ENCODE measurements around the gene KCNK16. TPM values are rescaled to one million over a fixed set of nuclear protein-coding genes. Genes with fewer than 3 reads are reported as not detected.

KCNK16 gene
- total RNA-seq, 2 experiments from 2014 or later, result not detected

DNA sequence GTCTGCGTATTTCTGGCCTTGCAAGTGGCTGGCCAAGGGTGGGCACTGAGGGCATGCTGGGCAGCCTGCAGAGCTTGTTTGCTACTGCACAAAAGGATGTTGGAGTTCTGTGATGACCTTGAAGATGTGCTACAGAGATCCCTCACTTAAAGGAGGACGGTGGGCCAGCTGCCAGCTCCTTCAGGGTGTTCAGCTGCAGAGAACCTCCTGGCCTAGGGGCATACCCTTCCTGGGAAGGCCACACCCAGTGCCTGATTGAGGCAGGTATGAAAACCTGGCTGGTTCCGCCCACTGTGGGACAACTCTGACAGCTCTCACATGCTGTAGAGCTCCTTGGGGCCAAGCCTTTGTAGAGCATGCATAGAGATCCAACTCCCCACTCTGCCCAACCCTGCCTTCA lies 5.2 kb downstream of the KCNK16 start:
- TF ChIP-seq, protein P1, sequence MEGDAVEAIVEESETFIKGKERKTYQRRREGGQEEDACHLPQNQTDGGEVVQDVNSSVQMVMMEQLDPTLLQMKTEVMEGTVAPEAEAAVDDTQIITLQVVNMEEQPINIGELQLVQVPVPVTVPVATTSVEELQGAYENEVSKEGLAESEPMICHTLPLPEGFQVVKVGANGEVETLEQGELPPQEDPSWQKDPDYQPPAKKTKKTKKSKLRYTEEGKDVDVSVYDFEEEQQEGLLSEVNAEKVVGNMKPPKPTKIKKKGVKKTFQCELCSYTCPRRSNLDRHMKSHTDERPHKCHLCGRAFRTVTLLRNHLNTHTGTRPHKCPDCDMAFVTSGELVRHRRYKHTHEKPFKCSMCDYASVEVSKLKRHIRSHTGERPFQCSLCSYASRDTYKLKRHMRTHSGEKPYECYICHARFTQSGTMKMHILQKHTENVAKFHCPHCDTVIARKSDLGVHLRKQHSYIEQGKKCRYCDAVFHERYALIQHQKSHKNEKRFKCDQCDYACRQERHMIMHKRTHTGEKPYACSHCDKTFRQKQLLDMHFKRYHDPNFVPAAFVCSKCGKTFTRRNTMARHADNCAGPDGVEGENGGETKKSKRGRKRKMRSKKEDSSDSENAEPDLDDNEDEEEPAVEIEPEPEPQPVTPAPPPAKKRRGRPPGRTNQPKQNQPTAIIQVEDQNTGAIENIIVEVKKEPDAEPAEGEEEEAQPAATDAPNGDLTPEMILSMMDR (IDR thresholded peaks at IDR 0.05), result no peak
- Mint-ChIP-seq H3K27me3 (peaks cover 49% of the 10 kb centered on the region), H3K36me3 (ENCODE audit: low read depth) (no peaks in the 10 kb centered on the region), H3K27ac (no peak overlapping the region), H3K4me3 (no peak overlapping the region), H3K9me3 (no peaks in the 10 kb centered on the region), H3K4me1 (ENCODE audit: low read depth) (no peaks in the 10 kb centered on the region)
- ChIA-PET POLR2A (no interaction called here), CTCF (no interaction called here)
- Histone ChIP-seq H3K27me3 (ENCODE audit: control insufficient read depth in 1 of 2, insufficient read depth in 2 of 2, low read length in 2 of 2) (peaks cover 31 to 40% of the 10 kb centered on the region in 2 experiments), H3K36me3 (ENCODE audit: insufficient read depth, low read length) (no peaks in the 10 kb centered on the region), H3K4me3 (ENCODE audit: low read length) (no peak overlapping the region), H3K27ac (ENCODE audit: low read depth in 1 of 2, low read length in 2 of 2) (no peak overlapping the region), H3K4me1 (ENCODE audit: insufficient read depth, low read length) (peaks cover 10% of the 10 kb centered on the region), H3K9me3 (ENCODE audit: control insufficient read depth in 1 of 2, insufficient read depth in 1 of 2, low read length in 2 of 2) (no peaks in the 10 kb centered on the region)
- DNase-seq (no peak), ATAC-seq (ENCODE audit: poor library complexity) (no peak)
- intact Hi-C loops (cut with DNase I, micrococcal nuclease), result no loop called here

DNA sequence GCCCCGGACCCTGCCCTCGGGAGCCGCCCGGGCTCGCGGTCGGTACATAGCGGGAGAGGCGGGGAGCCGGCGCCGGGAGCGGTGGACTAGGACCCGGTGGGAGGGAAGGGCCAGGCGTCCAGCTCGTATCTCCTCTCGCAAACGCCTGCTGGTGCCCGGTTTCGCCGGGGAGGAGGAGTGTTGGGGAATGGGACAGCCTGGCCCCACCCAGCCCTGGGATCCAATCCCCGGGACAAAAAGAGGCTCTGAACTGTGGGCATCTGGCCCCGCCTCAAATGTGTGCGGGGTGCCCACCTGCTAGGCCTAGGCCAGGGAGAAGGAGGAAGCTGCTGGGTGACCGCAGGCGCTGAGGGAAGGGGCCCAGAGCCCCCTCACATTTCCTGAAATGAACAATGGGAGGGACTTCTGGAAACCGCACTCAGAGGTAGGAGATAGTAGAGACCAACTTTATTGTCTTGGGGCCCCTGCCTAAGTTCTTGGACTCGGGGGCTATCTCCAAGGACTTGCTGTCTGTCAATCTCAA lies 8.2 kb downstream of the KCNK16 start, which contains the start of gene KCNK17:
Gene KCNK17, minus strand, starts transcription at position 147 of the 523 bp plus-strand sequence. Its CDS starts 99 bp downstream, at position 48.
- Histone ChIP-seq H3K4me3 (ENCODE audit: low read length) (peak within 1 kb of the TSS; percentile 20), H3K36me3 (ENCODE audit: insufficient read depth, low read length) (no peaks in the 10 kb centered on the region), H3K9me3 (ENCODE audit: control insufficient read depth in 1 of 2, insufficient read depth in 1 of 2, low read length in 2 of 2) (no peaks in the 10 kb centered on the region), H3K27ac (ENCODE audit: low read depth in 1 of 2, low read length in 2 of 2) (no peak within 1 kb of the TSS), H3K27me3 (ENCODE audit: control insufficient read depth in 1 of 2, insufficient read depth in 2 of 2, low read length in 2 of 2) (peaks cover 39 to 51% of the 10 kb centered on the region in 2 experiments), H3K4me1 (ENCODE audit: insufficient read depth, low read length) (peaks cover 10% of the 10 kb centered on the region)
- H3K4me1 Mint-ChIP-seq (ENCODE audit: low read depth), result no peaks in the 10 kb centered on the region
- no peaks in the 10 kb centered on the region for H3K9me3 Mint-ChIP-seq
- CTCF ChIA-PET, result no interaction called here
- H3K36me3 Mint-ChIP-seq (ENCODE audit: low read depth), result no peaks in the 10 kb centered on the region
- no peak for DNase-seq
- no peak within 1 kb of the TSS for H3K27ac Mint-ChIP-seq
- no peak within 1 kb of the TSS for H3K4me3 Mint-ChIP-seq
- TF ChIP-seq, protein P1 (IDR thresholded peaks at IDR 0.05), result no peak
- peaks cover 65% of the 10 kb centered on the region for H3K27me3 Mint-ChIP-seq
- intact Hi-C loops (cut with DNase I, micrococcal nuclease), result no loop called here
- POLR2A ChIA-PET, result no interaction called here
- no peak for ATAC-seq (ENCODE audit: poor library complexity)

DNA sequence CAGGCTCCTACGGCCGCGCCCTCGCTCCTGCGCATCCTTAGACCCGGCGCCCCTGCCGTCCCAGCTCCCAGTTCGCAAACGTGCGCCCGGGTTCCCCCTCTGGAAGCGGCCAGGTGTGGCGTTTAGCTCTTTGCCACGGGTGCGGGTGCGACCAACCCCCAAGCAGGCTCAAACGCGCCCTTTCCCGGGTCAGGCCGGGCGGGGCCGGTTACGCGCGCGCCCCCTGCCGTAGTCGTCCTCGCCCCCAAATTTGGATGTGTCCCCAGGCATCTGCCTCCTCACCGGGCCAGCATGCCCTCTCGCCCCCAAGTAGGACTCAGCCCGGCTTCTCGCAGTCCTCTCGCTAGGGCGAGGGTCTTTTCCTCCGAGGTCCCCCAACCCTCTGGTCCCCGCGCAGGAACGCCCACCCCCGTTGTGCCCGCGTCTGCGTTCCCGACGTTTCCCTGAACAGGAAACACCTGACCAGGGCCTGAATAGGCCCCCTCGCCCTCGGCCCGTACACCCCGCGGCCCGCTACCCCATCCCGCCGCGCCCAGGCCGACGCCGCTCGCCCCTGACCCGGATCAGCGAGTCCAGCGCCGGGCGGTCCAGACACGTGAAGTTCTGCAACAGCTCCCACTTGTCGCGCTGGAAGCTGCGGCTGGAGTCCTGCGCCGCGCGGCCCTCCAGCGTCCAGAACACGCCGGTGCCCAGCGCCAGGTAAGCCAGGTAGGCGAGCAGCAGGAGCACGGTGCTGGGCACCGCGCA lies 8.8 kb downstream of the KCNK16 start:
- intact Hi-C loops (cut with DNase I, micrococcal nuclease), result no loop called here
- H3K9me3 ChIP-seq (ENCODE audit: control insufficient read depth in 1 of 2, insufficient read depth in 1 of 2, low read length in 2 of 2), result no peaks in the 10 kb centered on the region
- Mint-ChIP-seq H3K4me3 (no peak overlapping the region), H3K4me1 (ENCODE audit: low read depth) (no peaks in the 10 kb centered on the region), H3K9me3 (no peaks in the 10 kb centered on the region), H3K27me3 (peaks cover 59% of the 10 kb centered on the region), H3K36me3 (ENCODE audit: low read depth) (no peaks in the 10 kb centered on the region), H3K27ac (no peak overlapping the region)
- no peaks in the 10 kb centered on the region for H3K36me3 ChIP-seq (ENCODE audit: insufficient read depth, low read length)
- TF ChIP-seq, protein P1 (IDR thresholded peaks at IDR 0.05), result no peak
- H3K4me1 ChIP-seq (ENCODE audit: insufficient read depth, low read length), result peaks cover 10% of the 10 kb centered on the region
- peaks cover 39 to 51% of the 10 kb centered on the region in 2 experiments for H3K27me3 ChIP-seq (ENCODE audit: control insufficient read depth in 1 of 2, insufficient read depth in 2 of 2, low read length in 2 of 2)
- ChIA-PET CTCF (no interaction called here), POLR2A (no interaction called here)
- ATAC-seq (ENCODE audit: poor library complexity) (no peak), DNase-seq (no peak)
- H3K27ac ChIP-seq (ENCODE audit: low read depth in 1 of 2, low read length in 2 of 2), result no peak overlapping the region
- H3K4me3 ChIP-seq (ENCODE audit: low read length), result peak overlapping the region; percentile 20

Data from CD4-positive, alpha-beta T cell (primary cell).